DMS153 (cell line): ENCODE data around the gene NDUFA3.
A peak's percentile ranks its signal among the peaks of the same experiment; 100 is the strongest.

Experiments
- DNase-seq: peaks from one replicate; lab custom pipeline; 2025; lab: John Stamatoyannopoulos, UW

Gene NDUFA3

GRCh38 chr19:54107876-54108490 is 5.3 kb downstream of the NDUFA3 start:
- DNase-seq: no peak

- no peak for DNase-seq
Measured at GRCh38 chr19:54108496-54108895, 5.8 kb downstream of the NDUFA3 start.

GRCh38 chr19:54109651-54110050 is 7.0 kb downstream of the NDUFA3 start:
- DNase-seq: no peak

GRCh38 chr19:54114340-54115108 is 11.9 kb downstream of the NDUFA3 start:
- DNase-seq: peak; percentile 2

GRCh38 chr19:54115109-54116063 is 12.7 kb downstream of the NDUFA3 start, which contains the start of the genes PRPF31 and TFPT:
Gene PRPF31 (plus strand): TSS chr19:54115754. CDS start chr19:54118279, 2,525 bp downstream.
Gene TFPT (minus strand): TSS chr19:54115657. CDS start chr19:54115269, 388 bp downstream.
- peak; percentile 95 for DNase-seq

- no peak for DNase-seq
Measured at GRCh38 chr19:54121259-54121658, 18.6 kb downstream of the NDUFA3 start.

GRCh38 chr19:54123682-54124081 is 21.0 kb downstream of the NDUFA3 start:
- no peak for DNase-seq

GRCh38 chr19:54124393-54124792 is 21.7 kb downstream of the NDUFA3 start:
- no peak for DNase-seq

GRCh38 chr19:54125713-54126112 is 23.1 kb downstream of the NDUFA3 start:
- DNase-seq: no peak

GRCh38 chr19:54127688-54128440 is 25.2 kb downstream of the NDUFA3 start:
- DNase-seq: no peak

- no peak for DNase-seq
Measured at GRCh38 chr19:54128441-54128725, 25.7 kb downstream of the NDUFA3 start.

GRCh38 chr19:54128796-54129616 is 26.4 kb downstream of the NDUFA3 start:
- no peak for DNase-seq

- no peak for DNase-seq
Measured at GRCh38 chr19:54129617-54129996, 27.0 kb downstream of the NDUFA3 start.

GRCh38 chr19:54133312-54133956 is 30.8 kb downstream of the NDUFA3 start:
- peak; percentile 71 for DNase-seq

GRCh38 chr19:54133957-54134590 is 31.4 kb downstream of the NDUFA3 start:
- DNase-seq: no peak

GRCh38 chr19:54136086-54136863 is 33.6 kb downstream of the NDUFA3 start:
- DNase-seq: no peak

- DNase-seq: peak; percentile 100
Measured at GRCh38 chr19:54136864-54137698, 34.4 kb downstream of the NDUFA3 start.
